ENCODE data around the gene JUND. TPM values are rescaled to one million over a fixed set of nuclear protein-coding genes. Genes with fewer than 3 reads are reported as not detected.
"Not testable (repeated sequence)": the region's sequence is repeated elsewhere in the genome, so short reads cannot be mapped to it uniquely, and the experiment has no call there.

Gene JUND
- 100 to 1,000 TPM in 2 of 4 donors, 10 to 100 TPM in 2; 75.4 to 102 (median 91.3) TPM for polyA plus RNA-seq (ENCODE audit: insufficient read length in 4 of 4)

GRCh38 chr19:18281082-18282020 is at the start of gene JUND:
Gene JUND, minus strand, starts transcription at chr19:18281622. Its CDS starts 138 bp downstream, at chr19:18281484.
- DNase-seq (ENCODE audit: low read depth in 4 of 4, low spot score in 2 of 4) = peak in 3 of 4 donors; percentile 92 to 97 (median 95)

GRCh38 chr19:18330868-18331267 is 49.4 kb upstream of the JUND start:
- DNase-seq (ENCODE audit: low read depth in 4 of 4, low spot score in 2 of 4) = no peak

GRCh38 chr19:18329035-18329376 is 47.6 kb upstream of the JUND start:
- DNase-seq (ENCODE audit: low read depth in 4 of 4, low spot score in 2 of 4) = no peak

GRCh38 chr19:18328340-18329034 is 47.1 kb upstream of the JUND start:
- peak; percentile 89 to 97 (median 94) for DNase-seq (ENCODE audit: low read depth in 4 of 4, low spot score in 2 of 4)

- no peak for DNase-seq (ENCODE audit: low read depth in 4 of 4, low spot score in 2 of 4)
These were observed 45.4 kb upstream of the JUND start for GRCh38 chr19:18326772-18327171.

- not testable (repeated sequence) for DNase-seq (ENCODE audit: low read depth in 4 of 4, low spot score in 2 of 4)
These were observed 42.9 kb upstream of the JUND start for GRCh38 chr19:18324373-18324731.

GRCh38 chr19:18322759-18323460 is 41.5 kb upstream of the JUND start, which contains the start of gene LSM4:
Gene LSM4, minus strand, starts transcription at chr19:18323076. Its CDS starts 56 bp downstream, at chr19:18323020.
- peak; percentile 89 to 96 (median 95) for DNase-seq (ENCODE audit: low read depth in 4 of 4, low spot score in 2 of 4)

GRCh38 chr19:18322318-18322758 is 40.9 kb upstream of the JUND start:
- DNase-seq (ENCODE audit: low read depth in 4 of 4, low spot score in 2 of 4) = no peak

GRCh38 chr19:18321734-18322102 is 40.3 kb upstream of the JUND start:
- DNase-seq (ENCODE audit: low read depth in 4 of 4, low spot score in 2 of 4) = no peak

GRCh38 chr19:18320865-18321733 is 39.7 kb upstream of the JUND start:
- no peak for DNase-seq (ENCODE audit: low read depth in 4 of 4, low spot score in 2 of 4)

GRCh38 chr19:18319591-18320135 is 38.2 kb upstream of the JUND start:
- DNase-seq (ENCODE audit: low read depth in 4 of 4, low spot score in 2 of 4) = no peak

- DNase-seq (ENCODE audit: low read depth in 4 of 4, low spot score in 2 of 4) = no peak
These were observed 36.8 kb upstream of the JUND start for GRCh38 chr19:18317961-18318800.

GRCh38 chr19:18313398-18313797 is 32.0 kb upstream of the JUND start:
- no peak for DNase-seq (ENCODE audit: low read depth in 4 of 4, low spot score in 2 of 4)

- DNase-seq (ENCODE audit: low read depth in 4 of 4, low spot score in 2 of 4) = no peak
These were observed 30.7 kb upstream of the JUND start for GRCh38 chr19:18312092-18312534.

GRCh38 chr19:18311502-18312091 is 30.2 kb upstream of the JUND start:
- DNase-seq (ENCODE audit: low read depth in 4 of 4, low spot score in 2 of 4) = no peak

- DNase-seq (ENCODE audit: low read depth in 4 of 4, low spot score in 2 of 4) = no peak
These were observed 29.5 kb upstream of the JUND start for GRCh38 chr19:18310966-18311365.

- no peak for DNase-seq (ENCODE audit: low read depth in 4 of 4, low spot score in 2 of 4)
These were observed 28.9 kb upstream of the JUND start for GRCh38 chr19:18310118-18310909.
